Measurements from ENCODE around the gene FN3KRP.

- TF ChIP-seq, protein P1, sequence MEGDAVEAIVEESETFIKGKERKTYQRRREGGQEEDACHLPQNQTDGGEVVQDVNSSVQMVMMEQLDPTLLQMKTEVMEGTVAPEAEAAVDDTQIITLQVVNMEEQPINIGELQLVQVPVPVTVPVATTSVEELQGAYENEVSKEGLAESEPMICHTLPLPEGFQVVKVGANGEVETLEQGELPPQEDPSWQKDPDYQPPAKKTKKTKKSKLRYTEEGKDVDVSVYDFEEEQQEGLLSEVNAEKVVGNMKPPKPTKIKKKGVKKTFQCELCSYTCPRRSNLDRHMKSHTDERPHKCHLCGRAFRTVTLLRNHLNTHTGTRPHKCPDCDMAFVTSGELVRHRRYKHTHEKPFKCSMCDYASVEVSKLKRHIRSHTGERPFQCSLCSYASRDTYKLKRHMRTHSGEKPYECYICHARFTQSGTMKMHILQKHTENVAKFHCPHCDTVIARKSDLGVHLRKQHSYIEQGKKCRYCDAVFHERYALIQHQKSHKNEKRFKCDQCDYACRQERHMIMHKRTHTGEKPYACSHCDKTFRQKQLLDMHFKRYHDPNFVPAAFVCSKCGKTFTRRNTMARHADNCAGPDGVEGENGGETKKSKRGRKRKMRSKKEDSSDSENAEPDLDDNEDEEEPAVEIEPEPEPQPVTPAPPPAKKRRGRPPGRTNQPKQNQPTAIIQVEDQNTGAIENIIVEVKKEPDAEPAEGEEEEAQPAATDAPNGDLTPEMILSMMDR (IDR thresholded peaks at IDR 0.05; ENCODE audit: low read depth, low read length) = no peak
- TF ChIP-seq EZH2phosphoT487 (IDR thresholded peaks at IDR 0.05; ENCODE audit: low read depth) = no peak
Observed at GRCh38 chr17:82670661-82671450, 45.6 kb upstream of the FN3KRP start.

Measured in OCI-LY3 (cell line).